GM12872 (cell line): ENCODE data around the gene CADM1.

Experiments
- TF ChIP-seq, protein P1 (sequence below): IDR thresholded peaks from 3 replicates; pipeline ENCODE4 v1.5.1; 2011; ENCODE audit warnings: low read depth, mild to moderate bottlenecking, low read length, moderate library complexity; ENCODE audit not compliant: insufficient read depth

CADM1 gene

DNA sequence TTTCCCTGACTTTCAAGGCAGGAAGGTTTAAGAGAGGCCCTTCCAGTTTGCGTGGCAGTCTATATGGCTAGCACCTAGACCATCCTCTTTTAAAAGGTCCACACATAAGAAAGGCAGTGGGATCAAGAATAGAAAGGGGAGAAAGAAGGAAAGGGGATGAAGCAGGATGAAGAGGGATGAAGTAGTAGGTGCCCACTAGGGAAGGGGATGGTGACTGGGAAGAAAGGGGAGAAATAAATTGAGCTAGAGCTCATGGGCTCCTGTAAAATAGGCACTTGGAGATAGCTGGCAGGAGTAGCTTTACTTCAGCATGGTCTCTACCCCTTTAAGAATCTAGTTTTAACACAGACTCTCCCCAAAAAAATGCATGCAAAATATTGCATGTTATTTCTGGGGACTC is 41.5 kb downstream of the CADM1 start:
- TF ChIP-seq, protein P1, sequence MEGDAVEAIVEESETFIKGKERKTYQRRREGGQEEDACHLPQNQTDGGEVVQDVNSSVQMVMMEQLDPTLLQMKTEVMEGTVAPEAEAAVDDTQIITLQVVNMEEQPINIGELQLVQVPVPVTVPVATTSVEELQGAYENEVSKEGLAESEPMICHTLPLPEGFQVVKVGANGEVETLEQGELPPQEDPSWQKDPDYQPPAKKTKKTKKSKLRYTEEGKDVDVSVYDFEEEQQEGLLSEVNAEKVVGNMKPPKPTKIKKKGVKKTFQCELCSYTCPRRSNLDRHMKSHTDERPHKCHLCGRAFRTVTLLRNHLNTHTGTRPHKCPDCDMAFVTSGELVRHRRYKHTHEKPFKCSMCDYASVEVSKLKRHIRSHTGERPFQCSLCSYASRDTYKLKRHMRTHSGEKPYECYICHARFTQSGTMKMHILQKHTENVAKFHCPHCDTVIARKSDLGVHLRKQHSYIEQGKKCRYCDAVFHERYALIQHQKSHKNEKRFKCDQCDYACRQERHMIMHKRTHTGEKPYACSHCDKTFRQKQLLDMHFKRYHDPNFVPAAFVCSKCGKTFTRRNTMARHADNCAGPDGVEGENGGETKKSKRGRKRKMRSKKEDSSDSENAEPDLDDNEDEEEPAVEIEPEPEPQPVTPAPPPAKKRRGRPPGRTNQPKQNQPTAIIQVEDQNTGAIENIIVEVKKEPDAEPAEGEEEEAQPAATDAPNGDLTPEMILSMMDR, result no peak

DNA sequence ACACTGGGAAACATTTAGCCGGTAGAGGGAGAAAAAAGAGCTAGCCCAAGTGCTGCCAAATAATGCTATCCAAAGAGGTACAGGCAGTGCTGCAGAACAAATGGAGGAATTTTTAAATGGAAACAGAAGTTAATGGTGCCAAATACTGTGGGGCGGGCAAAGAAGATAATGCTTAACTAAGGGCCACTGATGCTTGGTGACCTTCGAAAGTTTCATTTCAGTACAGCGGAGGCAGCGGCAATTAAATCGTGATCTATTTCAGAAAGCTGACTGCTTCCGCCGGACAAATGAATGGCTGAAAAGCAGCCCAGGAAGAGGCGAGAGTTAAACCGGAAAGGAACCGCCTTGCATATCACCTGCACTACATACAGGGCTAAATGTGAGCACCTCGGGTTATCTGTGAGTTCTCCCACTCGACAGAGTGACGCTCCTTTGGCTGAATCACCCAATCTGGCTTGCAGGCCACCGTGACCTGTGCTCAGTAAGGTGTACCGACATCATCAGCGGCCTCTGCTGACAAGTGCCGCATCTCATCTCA is 42.1 kb downstream of the CADM1 start:
- TF ChIP-seq, protein P1, result no peak

DNA sequence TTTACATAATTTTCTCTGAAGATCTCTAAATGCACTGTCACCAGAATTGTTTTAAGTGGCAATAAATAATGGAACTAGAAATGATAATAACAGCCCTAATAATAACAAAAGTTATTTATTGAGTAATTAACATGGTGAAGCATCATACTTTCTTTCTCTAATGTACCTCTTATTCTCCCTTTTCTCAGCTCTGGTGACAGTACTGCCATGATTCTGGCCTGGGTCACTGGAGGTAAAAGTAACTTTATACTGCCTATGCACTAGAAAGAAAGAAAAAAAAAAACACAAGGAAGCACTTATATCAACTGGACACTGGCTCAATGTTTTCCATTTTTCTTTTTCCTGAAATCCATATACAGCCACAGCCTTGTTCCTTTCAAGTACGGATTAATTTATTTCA is 43.7 kb downstream of the CADM1 start:
- TF ChIP-seq, protein P1, result no peak

DNA sequence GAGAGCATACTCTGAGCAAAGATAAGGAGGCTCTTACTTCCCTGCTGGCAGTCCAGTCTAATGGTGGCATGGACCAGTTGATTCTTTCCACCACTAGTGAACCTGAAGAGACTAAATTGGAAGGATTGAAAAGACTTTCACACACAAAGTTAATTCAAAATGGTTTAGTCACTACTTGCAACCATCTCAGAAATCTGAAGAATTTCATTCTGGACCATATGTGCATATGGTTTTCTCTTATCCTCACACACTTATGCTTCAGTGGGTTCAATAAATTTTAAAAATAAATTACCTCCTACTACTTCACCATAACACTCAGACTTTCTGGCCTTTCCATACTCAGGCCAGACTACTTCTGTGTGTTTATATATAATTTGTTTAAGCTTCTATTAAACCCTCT is 44.7 kb downstream of the CADM1 start:
- TF ChIP-seq, protein P1, result no peak

DNA sequence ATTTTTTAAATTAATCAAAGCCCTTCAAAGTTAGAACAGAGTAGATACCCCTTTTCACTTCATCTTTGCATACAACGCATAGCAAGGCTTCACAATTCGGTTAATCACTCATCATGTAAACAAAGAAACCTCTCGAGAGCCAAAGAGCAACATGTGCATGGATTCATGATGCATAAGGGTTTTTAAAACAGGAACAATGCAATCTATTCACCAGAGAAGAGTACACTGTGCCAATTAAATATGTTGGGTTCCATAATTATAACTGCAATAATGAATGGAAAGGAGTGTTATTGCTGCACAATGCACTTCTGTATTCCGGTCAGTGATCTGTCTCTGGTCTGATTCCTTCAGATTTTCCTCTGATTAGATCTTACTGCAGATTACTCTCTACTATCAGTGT is 45.3 kb downstream of the CADM1 start:
- TF ChIP-seq, protein P1, result no peak

DNA sequence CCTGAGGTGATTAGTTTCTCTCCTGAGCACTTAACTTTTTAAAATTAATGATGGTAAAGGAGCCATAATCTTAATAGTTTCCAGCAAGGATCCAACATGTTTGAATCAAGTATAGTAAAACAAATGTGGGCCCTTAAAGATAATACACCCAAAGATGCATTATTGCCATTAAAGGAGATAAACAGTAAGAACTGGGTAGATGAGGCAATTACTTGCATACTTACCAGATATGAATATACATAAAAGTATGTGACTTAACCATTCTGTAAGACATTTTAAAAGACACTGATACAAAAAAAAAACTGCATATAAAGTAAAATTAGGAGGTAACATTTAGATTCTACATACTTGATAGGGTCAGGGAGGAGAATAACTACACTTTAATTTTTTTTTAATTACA is 48.2 kb downstream of the CADM1 start:
- TF ChIP-seq, protein P1, result no peak

DNA sequence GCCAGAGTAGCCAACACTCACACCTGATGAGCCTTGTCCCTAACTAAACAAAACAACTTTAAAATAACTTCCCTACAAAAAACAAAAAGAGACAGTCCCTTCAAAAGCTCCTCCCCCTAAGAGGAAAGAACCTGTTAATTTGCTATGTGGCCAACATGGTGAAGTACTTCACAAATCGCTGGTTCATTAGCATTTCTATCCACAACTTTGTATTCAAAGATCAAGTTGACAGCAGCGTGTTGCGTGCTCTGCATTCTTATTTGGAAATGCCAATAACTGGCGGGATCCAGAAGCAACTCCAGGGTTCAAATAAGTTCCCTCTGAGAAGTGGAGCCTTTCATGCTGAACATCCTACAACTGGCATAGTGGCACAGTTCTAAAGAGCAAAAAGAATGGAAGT is 48.6 kb downstream of the CADM1 start:
- TF ChIP-seq, protein P1, result no peak
